HG03175 (cell line): Measurements from ENCODE around the gene PRR7.

Source experiments
- ATAC-seq: cut with Tn5 transposase; IDR thresholded peaks from one replicate; pipeline ENCODE4 v1.9.1; 2021; ENCODE audit warnings: mild to moderate bottlenecking, moderate library complexity; ENCODE audit not compliant: unreplicated experiment

The PRR7 gene

DNA sequence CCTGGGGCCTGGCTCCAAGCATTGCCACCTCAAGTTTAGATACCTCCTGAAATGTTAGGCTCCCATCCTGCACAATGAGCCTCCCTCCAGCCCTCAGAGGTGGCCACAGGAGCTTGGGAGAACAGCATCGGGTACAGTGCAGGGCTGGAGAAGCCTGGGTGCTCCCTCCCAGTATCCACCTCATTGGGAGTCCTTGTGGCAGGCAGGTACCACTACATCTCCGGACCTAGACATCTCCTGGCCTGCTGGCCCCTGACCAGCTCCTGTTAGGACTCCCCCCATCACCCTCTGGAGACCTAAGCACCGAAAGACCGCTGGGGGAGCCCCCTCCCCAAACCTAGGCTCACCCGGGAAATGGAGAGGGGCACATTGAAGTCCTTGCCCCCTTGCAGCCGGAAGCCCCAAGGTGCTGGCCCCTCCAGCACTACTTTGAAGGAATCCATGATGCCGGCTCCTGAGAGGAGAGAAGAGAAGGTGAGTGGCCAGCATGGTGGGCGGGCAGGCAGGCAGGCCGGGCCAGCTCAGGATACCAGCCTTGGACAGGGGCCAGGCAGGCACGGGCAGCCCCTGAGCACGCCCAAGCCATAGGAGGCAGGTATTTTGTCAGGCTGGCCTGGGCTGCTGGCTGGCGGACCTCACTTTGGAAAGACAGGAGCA lies 49.6 kb downstream of the PRR7 start:
- no peak for ATAC-seq

DNA sequence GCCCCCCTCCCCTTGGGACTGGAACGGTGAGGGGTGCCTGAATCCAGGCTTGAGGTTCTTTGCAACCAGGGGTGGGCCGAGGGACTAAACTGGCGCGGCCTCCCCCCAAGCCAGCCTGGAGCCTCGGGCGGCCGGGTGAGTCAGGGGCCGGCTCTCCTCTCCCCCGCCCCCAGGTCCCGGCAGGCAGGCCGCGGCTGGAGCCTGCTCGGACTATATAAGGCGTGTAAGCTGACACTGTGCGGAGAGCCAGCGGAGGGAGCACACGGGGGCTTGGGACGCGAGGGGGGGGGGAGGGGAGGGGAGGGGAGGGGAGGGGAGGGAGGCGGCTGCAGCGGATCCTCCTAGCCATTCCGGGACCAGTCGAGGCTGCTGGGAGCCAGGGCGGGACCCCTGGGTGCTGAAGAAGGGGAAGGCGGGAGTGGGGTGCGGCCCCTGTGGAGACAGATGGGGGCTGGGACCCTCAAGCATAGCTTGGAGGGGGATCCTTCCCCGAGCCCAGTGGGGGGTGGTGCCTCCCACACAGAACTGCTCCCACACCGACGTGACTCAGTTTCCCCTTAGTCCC lies 50.2 kb downstream of the PRR7 start:
- ATAC-seq = no peak

DNA sequence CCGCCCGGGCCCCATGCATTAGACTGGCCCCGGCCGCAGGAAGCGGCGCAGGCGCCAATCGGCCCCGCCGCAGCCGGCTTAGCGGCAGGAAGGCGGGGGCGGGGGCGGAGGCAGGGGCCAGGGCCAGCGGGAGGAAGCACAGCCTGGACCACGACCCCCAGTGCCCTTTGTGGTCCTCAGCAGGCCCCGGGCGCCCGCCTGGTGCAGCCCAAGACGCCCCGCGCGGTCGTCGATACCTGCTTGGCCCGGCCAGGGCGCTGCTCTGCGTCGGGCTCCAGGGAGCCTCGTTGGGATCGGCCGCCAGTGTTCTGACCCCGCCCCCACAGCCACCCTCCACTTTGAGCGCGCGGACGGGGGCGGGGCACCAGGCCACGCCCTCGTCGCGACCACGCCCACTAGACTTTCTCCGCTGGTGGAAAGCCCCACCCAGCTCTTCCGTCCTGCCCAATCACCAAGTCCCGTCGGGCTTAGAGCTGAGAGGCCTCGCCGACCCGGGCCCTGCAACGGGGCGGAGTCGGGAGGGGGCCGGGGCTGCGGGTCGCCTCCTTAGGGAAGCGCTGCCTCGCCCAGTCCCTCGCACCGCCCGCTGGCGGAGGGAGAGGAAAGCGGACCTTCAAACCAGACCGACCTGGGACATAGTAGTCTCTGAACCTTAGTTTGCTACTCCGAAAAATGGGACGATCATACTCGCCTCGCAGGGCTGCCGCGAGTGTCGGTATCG lies 50.8 kb downstream of the PRR7 start, which contains the start of gene PDLIM7:
Gene PDLIM7 (minus strand): TSS at position 313 of the 721 bp plus-strand sequence. CDS start 1,092 bp downstream, outside the sequence.
- peak; percentile 72 for ATAC-seq

DNA sequence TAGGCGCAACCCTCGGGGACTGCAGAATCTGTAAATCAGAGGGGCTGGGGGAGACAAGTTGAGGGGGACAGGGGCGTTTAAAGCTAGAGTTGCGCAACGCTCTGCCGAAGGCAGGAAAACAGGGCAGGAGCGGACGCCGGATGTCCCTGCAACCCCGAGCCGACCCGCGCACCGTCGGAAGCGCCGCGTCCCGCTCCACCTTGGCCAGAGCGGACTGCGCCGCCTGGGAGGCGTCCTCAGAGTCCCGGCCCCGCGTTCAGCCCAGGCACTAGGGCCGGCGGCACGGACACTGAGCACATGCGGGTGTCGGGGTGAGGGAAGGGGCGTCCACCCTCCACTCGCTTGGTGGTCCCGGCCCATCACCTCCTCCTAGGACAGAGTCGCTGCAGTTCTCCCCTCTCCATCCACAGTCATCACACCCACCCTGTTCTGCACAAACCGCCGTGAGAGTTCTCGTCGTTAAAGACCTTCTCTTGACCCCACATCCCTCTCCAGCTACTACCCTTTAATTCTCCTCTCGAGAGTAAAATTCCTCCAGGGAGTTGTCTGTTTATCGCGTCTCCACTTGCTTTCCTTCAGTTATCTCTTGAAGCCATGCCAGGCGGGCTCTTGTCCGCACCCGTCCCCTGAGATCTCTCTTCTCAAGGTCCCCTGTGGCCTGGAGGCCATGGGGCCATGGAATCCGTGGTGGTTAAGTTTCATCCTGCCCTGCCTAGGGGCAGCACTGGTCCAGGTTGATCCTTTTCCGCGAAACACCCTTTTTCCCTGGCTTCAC lies 51.6 kb downstream of the PRR7 start:
- ATAC-seq = peak; percentile 4

DNA sequence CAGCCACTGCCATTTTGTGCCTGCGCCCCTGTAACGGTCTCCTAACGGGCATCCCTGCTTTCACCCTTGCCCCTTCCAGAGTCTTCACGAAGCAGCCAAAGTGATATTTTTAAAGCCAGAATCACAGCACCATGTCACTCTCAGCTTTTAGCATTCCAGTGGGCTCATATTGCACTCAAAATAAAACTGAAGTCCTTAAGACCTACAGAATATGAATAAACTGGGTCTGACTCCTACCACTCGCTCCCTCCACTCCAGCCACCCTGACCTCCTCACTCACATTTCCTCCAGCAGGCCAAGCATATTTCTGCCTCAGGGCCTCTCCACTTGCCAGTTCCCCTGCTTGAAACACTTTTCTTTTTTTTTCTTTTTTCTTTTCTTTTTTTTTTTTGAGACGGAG lies 53.2 kb downstream of the PRR7 start:
- no peak for ATAC-seq

DNA sequence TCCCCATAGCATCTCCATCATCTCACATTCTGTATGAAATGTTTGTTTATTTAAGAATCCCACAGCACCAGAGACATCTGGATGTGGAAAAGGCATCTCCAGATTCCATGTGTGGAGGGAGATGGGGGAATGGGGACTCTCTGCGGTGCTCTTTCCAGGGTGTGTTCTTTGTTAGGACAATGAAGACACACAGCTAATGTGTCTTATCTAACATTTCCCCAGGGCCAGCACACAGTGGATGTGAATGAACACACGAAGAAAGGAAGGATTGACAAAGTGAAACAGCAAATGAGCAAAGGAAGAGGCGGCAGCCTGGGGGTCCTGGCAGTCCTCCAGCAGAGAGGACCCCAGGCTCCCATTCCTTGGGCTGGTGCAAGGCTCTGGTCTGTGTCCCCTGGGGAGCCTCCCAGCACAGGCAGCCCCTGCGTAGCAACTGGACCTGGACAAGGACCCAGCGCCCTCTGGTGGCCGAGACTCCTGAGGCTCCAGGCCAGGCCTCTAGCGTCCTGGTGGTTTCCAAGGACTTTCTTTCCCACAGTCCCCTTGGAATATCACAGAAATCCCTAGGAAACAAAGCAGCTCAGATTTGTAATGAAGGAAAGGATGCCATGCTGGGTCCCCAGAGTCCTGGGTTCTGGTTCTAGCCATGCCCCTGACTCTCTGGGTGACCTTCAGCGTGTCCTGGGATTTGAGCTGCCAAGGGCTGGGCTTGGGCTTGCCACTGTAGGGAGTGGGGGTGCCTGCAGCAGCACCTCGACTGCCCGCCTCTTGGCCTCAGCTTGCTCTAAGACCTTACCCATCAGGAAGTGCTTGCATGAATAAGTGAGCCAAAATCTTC lies 54.3 kb downstream of the PRR7 start:
- no peak for ATAC-seq

DNA sequence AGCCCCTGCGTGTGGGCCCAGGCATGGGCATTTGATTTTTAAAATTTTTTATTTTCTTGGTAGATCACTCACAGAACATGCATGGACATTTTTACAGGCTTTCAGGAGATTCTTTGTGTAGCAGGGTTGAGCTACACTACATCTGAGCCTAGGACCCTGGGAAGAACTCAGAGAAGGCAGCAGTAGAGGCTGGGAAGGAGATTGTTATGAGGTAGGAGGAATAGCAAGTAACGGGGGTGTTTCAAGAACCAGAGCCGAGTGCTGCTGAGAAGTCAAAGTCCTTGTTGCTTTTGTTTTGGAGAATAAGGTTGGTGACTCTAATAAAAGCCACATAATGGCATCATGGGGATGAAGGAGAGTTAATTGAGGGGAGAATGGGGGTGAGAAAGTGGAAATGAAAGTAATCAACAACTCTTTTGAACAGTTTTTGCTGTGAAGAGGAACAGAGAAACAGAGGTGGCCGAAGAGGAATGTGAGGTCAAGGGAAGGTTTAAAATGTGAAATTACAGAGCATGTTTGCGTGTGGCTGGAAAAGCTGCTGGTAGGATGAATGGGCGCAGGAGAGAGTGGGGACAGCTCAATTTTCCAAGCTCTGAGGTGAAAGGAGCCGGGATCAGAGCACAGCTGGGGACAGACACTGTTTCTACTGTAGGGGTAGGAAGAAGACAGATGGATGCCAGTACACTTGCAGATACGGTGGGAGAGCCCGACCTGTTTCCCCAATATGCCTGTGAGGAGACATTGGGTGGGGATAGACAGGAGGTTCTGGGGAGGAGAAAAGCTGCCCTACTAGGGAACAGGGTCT lies 55.5 kb downstream of the PRR7 start:
- no peak for ATAC-seq

DNA sequence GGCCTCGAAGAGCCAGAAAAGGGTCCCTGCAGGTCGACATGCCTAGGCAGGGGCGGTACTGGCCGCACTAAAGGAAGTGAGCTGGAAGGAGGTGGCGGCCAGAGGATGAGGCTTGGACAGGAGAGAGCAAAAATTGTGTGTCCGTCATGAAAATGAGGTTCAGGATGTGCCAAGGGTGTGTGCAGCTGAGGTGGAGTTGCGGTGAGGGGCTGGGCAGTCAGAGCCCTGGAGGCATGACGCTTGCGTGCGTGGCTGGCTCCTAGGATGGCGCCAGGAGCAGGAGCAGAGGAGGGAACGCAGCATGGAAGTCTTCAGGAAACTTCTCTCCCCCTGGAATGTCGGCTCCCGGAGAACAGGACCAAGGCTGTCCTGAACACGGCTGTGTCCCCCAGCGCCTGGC lies 56.3 kb downstream of the PRR7 start:
- ATAC-seq = no peak

DNA sequence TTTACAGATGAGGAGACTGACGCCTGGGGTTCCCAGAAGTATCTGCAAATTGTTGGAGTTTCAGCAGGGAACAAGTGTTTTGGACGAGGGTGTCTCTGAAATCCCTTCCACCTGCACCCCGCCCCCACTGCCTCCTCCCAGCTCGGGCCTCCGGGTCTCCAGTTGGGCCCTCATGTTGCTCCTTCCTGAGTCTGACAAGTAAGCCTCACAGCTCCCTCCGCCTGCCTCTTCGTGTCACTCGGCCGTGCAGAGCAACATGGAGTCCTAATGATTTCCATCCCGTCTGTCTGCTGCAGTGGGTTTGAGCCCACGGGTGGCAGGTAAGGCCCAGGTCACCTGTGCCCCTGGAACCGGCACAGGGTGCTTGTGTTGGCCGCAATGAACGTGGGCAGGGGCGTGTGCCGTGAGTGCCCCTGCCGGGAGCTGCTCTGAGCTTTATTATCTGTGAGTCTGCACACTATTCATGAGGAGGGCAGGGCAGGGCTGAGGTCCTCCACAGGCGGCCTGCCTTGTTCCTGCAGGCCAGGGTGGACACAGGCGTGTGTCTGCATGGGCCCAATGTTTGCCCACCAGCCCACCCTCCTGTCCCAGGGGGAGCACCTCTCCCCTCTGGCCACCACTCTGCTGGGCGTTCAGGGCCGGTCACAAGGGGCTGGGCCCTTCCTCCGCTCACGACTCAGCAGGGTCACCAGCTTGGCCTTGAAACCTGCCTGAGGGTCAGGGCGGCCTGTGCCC lies 56.9 kb downstream of the PRR7 start:
- ATAC-seq = no peak

DNA sequence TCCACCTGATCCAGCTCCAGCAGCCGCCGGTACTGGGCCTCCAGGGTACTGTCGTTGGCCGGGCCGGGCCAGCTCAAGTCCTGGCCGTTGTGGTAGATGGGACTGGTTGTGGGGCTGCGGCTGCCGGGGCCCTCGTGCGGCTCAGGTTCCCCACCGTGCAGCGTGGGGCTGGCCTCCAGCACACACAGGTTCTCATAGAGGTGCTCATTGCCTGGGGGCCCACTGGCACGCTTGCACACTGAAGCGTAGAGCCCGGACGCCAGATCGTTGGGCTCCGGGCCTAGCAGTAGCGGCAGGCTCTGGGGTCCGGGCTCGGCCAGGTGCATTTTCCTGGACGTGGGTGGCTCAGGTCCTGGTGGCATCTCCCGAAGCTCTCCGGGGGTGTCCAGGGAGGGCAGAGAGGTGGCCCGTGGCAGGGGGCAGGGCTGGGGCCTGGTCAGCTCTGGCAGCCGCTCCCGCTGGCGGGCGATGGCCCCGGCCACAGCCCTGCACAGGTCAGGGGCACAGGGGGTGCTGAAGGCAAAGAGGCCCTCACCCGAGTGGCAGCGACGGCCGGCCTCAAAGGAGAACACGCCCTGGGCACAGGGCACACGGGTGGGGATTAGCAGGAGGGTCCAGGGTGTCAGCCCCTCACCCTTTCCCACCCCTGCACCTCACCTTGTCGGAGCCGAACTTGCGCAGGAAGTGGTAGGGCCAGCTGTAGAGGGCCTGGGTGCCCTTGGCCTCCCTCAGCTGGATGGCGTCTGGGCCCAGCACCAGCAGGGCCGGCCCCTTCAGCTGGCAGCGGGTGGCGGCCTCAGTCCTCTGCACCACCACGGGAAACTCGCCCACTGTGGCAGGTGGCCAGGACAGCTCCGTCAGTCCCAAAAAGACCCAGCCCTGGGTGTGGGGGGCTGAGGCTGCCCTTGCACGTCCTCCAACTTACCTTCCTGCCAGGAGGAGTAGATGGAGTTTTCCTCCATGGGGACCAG lies 57.8 kb downstream of the PRR7 start:
- no peak for ATAC-seq

DNA sequence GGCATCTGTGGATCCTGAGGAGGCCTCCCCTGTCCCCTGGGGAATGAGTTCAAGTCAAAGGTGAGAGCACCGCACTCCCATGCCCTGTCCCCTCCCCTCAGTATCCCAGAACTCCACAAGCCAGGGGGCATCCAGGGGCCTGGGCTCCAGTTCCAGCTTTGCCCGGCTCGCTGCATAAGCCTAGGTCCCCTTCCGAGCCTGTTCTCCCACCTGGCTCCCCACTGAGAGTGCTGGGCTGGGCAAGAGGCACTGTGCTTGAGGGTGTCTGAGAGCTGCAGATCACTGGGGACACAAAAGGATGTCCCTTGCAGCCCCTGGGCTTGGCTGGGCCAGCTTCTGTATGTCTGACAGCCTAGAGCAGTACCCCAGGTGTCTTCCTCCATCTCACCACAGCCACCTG lies 58.5 kb downstream of the PRR7 start:
- ATAC-seq = no peak
